ENCODE results near the gene KCNG1. TPM values are rescaled to one million over a fixed set of nuclear protein-coding genes. Genes with fewer than 3 reads are reported as not detected.

KCNG1 gene
- total RNA-seq (2022; extraction: Qiagen RNA extraction): 24.0 to 41.9 TPM (median 29.8 TPM) in 5 replicates

DNA sequence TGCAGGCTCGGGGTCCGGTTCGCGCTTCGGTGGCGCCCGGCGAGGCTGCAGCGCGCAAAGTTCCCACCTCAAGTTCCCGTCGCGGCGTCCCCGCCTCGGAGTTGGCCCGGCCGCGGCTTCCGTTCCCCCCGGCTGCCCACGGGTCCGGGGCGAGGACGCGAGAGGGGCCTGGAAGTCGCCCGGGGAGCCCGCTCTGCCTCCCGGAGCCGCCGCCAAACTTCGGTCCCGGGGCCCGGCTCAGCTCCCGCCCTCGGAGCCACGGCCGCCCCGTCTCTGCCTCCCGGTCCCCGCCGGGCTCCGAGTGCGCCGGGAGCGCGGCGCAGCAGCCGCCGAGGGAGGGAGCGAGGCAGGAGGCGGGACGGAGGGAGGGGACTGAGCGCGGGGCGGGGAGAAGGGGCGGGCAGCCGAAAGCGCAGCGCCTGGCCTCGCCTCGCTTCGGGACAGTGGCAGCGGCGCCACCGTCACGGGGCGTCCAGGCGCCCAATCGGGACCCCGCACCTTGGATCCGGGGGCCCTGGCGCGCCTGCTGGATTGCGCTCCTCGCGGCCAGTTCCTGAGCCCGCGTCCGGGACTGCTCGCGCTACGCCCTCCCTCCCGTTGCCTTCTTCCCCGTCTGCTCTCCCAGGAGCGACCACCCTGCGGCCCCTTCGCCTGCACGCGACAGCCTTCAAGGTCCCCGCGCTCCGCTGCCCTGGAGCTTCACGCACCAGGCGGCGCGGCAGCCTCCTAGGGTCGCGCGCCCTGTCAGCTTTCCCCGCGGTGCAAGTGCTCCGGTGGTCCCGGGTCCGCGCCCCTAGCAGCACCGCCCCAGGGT is at the start of gene KCNG1:
Gene KCNG1, minus strand, starts transcription at position 305 of the 814 bp plus-strand sequence. CDS start 12,769 bp downstream, outside the sequence.

GRCh38 chr20:50958615-50959542 is 64.0 kb downstream of the KCNG1 start, which contains the start of gene MOCS3:
Gene MOCS3 (plus strand): TSS chr20:50958818. CDS start chr20:50958843, 25 bp downstream.

GRCh38 chr20:50957798-50958614 is 64.9 kb downstream of the KCNG1 start, which contains the start of gene DPM1:
Gene DPM1 (minus strand): TSS chr20:50958532. CDS start chr20:50958523, 9 bp downstream.

Other genes starting within 250 kb of the KCNG1 start
- gene BCAS4, start 228.0 kb downstream of the KCNG1 start, total RNA-seq (2022; extraction: Qiagen RNA extraction): 28.7 to 32.5 TPM (median 30.0 TPM) in 5 replicates
- 41.9 to 54.7 TPM (median 43.3 TPM) in 5 replicates for gene ADNP, start 91.7 kb downstream of the KCNG1 start, total RNA-seq (2022; extraction: Qiagen RNA extraction)
- 67.4 to 87.6 TPM (median 73.0 TPM) in 5 replicates for gene DPM1, start 64.6 kb downstream of the KCNG1 start, total RNA-seq (2022; extraction: Qiagen RNA extraction)
- 5.9 to 6.9 TPM (median 6.2 TPM) in 5 replicates for gene MOCS3, start 64.3 kb downstream of the KCNG1 start, total RNA-seq (2022; extraction: Qiagen RNA extraction)

All from A549 treated with Hydrocortisone at 1 μM for 4 hours (cell line).